HG03280 (cell line): Measurements from ENCODE around the gene EHD1.
"Not testable (repeated sequence)": the region's sequence is repeated elsewhere in the genome, so short reads cannot be mapped to it uniquely, and the experiment has no call there.

Source experiments
- ATAC-seq: cut with Tn5 transposase; IDR thresholded peaks from one replicate; pipeline ENCODE4 v1.9.1; 2021; ENCODE audit warnings: mild to moderate bottlenecking, moderate library complexity; ENCODE audit not compliant: unreplicated experiment

EHD1 gene

GRCh38 chr11:64832467-64833197 is 45.8 kb downstream of the EHD1 start:
- ATAC-seq: no peak

DNA sequence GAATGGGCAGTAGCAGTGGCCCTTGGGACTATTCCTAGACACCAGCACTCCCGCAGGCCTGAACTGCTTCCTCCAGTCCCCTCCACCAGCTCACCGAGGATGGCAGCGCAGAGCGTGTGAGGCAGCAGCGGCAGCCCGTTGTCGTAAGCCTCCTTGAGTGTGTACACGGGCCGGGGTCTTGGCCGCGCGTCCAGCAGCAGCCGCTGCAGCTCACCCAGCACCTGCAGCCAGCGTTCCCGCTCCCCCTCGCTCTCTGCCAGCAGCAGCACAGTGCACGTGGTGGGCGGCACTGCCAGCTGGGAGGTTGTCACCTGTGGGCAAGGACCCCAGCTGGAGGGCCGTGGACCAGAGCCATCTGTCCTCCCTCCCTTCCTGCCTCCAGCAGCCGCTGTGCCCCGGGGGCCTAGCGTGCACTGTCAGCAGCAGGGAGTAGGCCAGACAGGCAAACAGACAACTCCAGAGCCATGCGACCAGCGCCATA is 47.0 kb downstream of the EHD1 start:
- no peak for ATAC-seq

DNA sequence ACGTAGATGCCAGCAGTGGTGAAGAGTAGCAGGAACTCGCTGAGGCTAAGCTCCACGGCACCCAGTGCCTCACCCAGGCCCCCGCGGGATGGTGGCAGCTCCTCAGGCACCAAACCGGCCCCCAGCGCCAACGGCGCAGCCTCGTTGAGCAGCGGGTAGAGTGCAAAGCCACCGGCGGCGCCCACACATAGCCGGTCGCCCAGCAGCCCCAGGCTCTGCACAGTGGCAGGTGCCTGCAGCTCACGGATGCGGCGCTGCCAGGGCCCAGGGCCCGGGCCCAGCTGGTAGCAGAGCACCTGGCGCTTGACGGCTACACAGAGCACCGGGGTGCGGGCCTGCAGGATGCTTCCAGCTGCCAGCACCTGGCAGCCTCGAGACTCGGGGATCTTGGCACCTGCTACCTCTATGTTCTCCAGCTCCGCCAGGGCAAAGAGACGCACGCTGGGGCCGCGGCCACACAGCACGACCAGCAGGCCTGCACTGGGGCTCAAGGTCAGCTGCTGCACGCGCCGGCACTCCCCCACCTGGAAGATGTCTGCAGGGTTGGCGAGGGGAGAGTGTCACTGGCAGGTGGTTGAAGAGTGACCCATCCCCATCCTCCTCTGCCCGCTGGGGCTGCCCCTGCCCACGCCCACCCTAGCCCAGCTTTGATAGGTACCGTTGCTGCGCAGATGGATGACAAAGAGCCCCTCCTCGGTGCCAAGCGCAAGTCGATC is 48.7 kb downstream of the EHD1 start:
- ATAC-seq: no peak

- no peak for ATAC-seq
Observed at GRCh38 chr11:64827451-64827839, 51.0 kb downstream of the EHD1 start.

- no peak for ATAC-seq
Observed at GRCh38 chr11:64826578-64827450, 51.6 kb downstream of the EHD1 start.

DNA sequence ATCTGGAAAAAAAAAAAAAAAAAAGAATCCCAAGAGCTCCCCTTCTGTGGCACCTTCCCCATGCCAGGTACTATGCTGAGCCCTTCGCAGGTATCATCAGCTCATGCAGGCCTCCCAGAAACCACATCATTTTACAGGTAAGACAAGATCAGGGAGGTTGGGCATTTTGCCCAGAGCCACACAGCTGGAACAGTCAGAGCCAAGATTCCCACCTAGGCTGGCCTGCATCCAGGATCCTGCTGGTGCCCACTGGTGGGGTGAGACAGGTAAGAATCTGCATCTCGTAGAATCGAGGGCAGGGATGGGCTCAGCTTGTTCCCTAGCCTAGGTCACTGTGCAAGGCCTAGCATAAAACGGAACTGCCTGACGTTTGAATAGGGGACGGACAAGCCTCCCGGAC is 52.4 kb downstream of the EHD1 start:
- ATAC-seq: no peak

DNA sequence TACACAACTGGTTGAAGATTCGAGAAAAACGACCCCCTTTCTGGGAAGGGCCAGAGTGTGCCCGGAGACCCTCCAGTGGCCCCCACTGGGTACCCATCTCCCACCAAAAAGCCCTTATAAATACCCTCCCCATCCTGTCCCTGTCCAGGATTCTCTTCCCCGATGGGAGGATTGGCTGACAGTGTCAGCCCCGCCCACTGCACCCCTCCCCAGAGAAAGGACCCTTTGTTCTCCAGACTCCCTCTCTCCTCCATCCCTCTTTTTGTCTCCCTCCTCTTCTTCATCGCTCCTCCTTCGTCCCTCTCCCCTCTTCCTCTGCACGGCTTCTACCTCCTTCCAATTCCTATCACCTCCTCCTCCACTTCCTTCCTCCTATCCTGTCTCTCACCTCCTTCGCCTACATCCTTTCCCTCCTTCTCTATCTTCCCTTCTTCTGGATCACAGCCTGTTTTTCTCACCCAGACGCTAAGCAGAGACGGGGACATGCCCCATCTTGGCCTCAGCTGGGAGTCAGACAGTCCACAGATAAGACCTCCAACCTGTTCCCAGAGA is 54.8 kb downstream of the EHD1 start:
- ATAC-seq: no peak

DNA sequence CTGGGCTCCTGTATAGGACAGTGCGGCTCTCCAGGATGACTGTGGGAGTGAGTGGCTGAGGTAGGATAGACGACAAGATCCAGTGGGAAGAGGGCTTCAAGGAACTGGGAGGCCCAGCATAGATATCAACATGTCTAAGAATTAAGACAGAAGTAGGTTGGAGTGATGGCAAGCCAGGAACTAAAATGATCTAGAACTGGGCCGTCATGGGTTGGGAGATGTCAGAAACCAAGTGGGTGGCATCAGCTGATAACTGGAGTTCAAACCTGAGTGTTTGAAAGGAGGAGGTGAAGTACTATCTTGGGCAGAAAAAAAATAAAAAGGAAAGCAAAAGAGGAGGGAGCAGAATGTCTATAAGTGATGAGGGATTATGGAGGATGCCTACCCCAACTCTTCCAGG is 60.9 kb downstream of the EHD1 start:
- no peak for ATAC-seq

DNA sequence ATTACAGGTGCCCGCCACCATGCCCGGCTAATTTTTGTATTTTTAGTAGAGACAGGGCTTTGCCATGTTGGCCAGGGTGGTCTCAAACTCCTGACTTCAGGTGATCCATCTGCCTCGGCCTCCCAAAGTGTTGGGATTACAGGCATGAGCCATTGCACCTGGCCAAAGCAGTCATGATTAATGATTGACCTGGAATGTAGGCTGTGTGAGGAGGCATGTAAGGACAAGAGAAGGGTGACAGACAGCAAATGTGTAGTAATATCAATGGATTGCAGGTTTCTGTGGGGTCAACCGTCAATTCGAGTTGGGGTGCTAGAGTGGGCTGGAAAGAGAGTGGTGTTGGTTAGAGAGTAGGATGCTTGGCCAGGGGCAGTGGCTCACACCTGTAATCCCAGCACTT is 63.0 kb downstream of the EHD1 start:
- not testable (repeated sequence) for ATAC-seq

GRCh38 chr11:64814712-64815187 is 63.7 kb downstream of the EHD1 start:
- no peak for ATAC-seq

DNA sequence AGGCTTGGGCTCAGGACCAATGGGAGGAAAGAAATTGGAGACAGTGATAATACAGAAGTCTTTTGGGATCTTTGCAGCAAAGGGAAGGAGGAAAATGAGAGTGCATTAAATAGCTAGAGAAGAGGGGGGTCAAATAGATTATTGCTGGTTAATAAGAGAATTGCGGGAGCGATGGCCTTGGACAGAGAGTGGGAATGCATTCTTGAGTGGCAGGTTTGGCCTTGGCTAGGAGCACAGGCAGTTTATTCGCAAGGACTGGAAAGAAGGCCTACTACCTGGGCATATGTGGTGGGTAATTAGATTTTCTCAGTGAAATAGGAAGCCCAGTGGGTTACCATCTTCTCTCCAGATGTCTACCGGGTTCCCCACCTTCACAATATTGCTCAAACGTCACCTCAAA is 64.6 kb downstream of the EHD1 start:
- no peak for ATAC-seq

- no peak for ATAC-seq
Observed at GRCh38 chr11:64810891-64811272, 67.5 kb downstream of the EHD1 start.

DNA sequence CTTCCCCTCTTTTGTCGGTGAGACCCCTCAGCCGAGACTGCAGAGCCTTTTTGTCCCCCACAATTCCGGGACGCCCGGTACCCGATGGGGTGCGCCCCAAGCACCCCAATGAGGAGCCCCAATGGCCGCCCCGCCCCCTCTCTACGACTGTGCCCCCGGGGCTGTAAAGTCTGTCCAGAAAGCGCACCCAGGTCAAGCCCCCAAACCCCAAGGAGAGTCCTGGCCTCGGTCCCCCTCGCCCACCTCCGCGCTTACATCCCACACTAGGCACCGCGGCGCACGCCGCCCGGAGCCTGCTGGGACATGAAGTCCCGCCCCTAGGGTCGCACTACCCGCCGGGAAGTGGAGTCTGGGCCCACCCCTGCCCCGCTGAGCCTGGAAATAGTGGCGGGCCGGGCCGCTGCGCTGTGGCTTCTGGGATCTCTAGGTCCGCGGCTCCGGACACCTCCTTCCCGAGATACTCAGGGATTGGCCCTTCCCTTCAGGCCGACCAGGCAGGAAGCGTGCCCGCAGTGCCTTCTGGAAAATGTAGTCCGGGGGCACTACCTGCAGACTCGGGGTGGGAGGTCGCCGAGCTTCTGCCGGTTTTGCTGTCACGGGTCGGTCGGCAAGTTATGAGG is 68.0 kb downstream of the EHD1 start, which contains the start of gene MEN1:
TSS of gene MEN1 (minus strand) at position 281 of the 620 bp plus-strand sequence. CDS start 442 bp downstream, outside the sequence.
- ATAC-seq: peak; percentile 57

- ATAC-seq: peak; percentile 3
Observed at GRCh38 chr11:64809781-64810241, 68.6 kb downstream of the EHD1 start.

GRCh38 chr11:64805481-64805880 is 72.9 kb downstream of the EHD1 start:
- no peak for ATAC-seq

DNA sequence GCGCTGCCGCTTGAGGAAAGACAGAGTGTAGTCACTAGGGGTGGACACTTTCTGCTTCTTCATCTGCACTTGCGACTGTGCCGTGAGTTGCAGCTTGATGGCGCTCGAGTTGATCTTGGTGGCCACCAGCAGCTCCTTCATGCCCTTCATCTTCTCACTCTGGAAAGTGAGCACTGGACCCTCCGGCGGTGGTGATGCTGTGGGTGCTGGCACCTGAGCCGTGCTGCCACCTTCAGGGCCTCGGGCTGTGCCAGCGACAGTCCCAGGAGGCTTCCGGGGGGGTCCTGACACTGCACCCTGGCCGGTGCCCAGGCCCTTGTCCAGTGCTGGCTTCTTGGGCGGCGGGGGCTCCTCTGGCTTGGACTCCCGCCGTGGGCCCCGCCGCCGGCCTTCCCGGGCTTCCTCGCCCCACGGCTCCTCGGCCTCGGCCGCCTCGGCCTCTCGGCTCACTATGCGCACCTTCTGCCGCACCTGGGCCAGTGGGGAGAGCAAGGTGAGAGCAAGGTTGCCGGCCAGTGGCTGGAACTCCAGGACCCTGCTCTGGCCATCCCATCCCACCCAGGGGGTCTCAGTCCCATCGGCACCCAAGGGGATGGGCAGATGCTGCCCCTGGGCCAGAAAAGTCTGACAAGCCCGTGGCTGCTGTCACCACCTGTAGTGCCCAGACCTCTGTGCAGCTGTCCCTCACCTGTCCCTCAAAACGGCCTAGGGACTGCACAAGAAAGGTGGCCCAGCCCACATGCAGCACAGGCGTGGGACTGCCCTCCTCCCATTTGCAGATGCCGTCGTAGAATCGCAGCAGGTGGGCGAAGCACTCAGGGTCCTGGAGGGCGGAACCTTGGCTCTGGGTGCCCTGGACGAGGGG is 73.8 kb downstream of the EHD1 start:
- ATAC-seq: no peak

DNA sequence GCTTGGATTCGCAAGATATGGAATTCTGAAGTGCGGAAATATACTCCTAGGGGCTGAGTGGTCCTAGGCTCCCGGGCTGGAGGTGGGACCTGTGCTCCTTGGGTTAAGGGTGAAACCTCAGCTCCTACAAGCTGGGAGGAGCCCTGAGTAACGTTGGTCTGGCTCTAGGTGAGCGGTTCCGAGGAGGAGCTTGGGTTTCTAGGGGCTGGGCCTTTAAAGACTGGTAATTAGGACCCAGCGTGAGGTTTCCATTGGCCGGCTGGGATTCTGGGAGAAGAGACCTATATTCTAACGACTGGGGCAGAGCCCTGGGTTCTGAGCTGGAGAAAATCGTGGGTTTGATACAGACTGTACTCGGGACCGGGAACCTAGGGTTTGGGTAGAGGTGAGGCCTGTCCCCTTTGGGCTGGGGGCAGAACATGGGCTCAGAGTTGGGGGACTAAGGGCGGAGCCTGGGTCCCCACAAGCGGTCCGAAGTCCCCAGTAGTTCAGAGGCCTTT is 74.5 kb downstream of the EHD1 start:
- ATAC-seq: no peak

DNA sequence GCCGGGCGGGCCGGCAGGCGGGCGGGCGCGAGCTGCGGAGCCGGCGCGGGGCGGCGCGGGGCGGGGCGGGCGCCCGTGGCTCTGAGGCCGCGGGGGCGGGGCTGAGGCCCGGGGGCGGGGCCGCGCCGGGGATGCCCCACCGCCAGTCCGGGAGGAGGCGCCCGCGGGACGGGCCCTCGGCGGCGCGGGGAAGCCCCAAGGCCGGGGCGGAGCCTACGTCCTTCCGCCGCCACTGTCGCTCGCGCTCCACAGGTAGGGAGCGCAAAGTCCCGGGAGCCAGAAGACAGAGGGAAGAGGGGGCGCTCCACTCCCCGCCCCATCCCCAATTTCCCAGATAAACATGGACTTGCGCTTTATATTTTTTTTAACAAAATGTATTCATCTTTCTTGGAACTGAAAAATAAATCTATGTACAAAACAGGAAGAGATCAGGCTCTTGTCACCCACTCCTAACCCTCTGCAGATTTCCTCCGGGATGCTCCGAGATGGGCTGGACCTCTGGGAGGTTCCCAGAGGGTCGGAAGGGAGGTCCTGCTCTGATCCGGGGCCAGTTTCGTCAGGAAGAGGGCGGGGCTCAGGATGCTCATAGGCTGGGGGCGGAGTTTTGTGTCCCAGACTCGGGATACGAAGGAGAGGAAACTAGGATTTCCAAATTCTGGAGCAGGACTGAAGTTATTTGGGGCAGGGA is 75.1 kb downstream of the EHD1 start, which contains the start of gene MAP4K2:
TSS of gene MAP4K2 (minus strand) at position 57 of the 688 bp plus-strand sequence. CDS start 65 bp downstream, outside the sequence.
- peak; percentile 74 for ATAC-seq
